Immature natural killer cell (primary cell): ENCODE data around the gene PCNX3. TPM values are rescaled to one million over a fixed set of nuclear protein-coding genes. Genes with fewer than 3 reads are reported as not detected.
"Not testable (repeated sequence)": the region's sequence is repeated elsewhere in the genome, so short reads cannot be mapped to it uniquely, and the experiment has no call there.

Experiments used
- DNase-seq, 3 donors: peaks; one replicate each; pipeline ENCODE4 v3.0.0; 2022; ENCODE audit warnings: mixed read lengths in 1 of 3
- H3K27ac Mint-ChIP-seq, 6 donors: one replicate each; pipeline ENCODE4 v1.8.0; 2020; ENCODE audit warnings: mixed read lengths in 6 of 6, mild to moderate bottlenecking in 5 of 6, inconsistent platforms in 4 of 6, moderate library complexity in 3 of 6
- H3K27me3 Mint-ChIP-seq, 3 donors: one replicate each; pipeline ENCODE4 v1.8.0; 2020 to 2021; ENCODE audit warnings: low read depth in 3 of 3, mild to moderate bottlenecking in 3 of 3, mixed read lengths in 3 of 3, moderate library complexity in 3 of 3, inconsistent platforms in 1 of 3
- H3K36me3 Mint-ChIP-seq, 3 donors: one replicate each; pipeline ENCODE4 v1.8.0; 2020; ENCODE audit warnings: mixed read lengths in 3 of 3, inconsistent platforms in 2 of 3, mild to moderate bottlenecking in 2 of 3
- H3K4me1 Mint-ChIP-seq, 2 donors: one replicate each; pipeline ENCODE4 v1.8.0; 2020; ENCODE audit warnings: inconsistent platforms in 2 of 2, mild to moderate bottlenecking in 2 of 2, mixed read lengths in 2 of 2, moderate library complexity in 1 of 2
- H3K4me3 Mint-ChIP-seq, 5 donors: one replicate each; pipeline ENCODE4 v1.8.0; 2020; ENCODE audit warnings: mild to moderate bottlenecking in 5 of 5, mixed read lengths in 5 of 5, inconsistent platforms in 3 of 5, moderate library complexity in 3 of 5
- H3K9me3 Mint-ChIP-seq, 6 donors: one replicate each; pipeline ENCODE4 v1.8.0; 2020; ENCODE audit warnings: mild to moderate bottlenecking in 6 of 6, mixed read lengths in 6 of 6, inconsistent platforms in 4 of 6, moderate library complexity in 3 of 6
- polyA plus RNA-seq, 3 donors: library from polyadenylated mRNA; unstranded; fragments of 300-500 nt; fragmentation: Illumina TruSeq; gene quantifications; one replicate each; pipeline ENCODE4 v1.2.3, GENCODE V29; 2021

The PCNX3 gene
- polyA plus RNA-seq, 3 donors from 2014 or later: 0.14 to 11.7 (median 0.89) TPM

DNA sequence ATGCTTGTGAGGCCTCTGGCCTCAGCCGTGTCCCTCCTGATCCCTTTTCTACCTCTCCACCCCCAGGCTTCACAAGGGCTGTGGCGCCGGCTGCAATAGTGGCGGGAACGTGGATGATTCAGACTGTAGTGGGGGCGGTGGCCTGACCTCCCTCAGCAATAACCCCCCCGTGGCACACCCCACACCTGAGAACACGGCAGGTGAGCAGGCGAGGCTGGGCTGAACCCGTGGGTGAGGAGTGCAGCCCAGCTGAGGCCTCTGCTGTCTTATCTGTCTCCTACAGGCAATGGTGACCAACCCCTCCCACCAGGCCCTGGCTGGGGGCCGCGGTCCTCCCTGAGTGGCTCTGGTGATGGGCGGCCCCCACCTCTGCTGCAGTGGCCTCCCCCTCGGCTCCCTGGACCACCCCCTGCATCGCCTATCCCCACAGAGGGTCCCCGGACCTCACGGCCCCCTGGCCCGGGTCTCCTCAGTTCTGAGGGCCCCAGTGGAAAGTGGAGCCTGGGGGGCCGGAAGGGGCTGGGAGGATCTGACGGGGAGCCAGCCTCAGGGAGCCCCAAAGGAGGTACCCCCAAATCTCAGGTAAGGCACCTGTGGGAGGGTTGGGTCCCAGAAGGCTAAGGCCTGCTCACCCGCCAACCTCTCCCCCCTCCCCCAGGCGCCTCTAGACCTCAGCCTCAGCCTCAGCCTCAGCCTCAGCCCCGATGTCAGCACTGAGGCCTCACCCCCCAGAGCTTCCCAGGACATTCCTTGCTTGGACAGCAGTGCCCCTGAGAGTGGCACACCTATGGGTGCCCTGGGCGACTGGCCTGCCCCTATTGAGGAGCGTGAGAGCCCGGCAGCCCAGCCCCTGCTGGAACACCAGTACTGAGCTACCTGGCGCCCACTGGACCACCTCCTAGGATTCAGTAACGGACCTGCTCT lies 20.8 kb downstream of the PCNX3 start:
- Mint-ChIP-seq H3K27me3 (peaks cover 29 to 40% (median 31%) of the 10 kb centered on the region in 3 donors), H3K27ac (peak overlapping the region; percentile 89 to 100 (median 100)), H3K36me3 (peaks cover 0 to 14% (median 0%) of the 10 kb centered on the region in 3 donors), H3K4me1 (peaks cover 58 to 64% of the 10 kb centered on the region in 2 donors), H3K9me3 (no peaks in the 10 kb centered on the region), H3K4me3 (peak overlapping the region in 4 of 5 donors; percentile 48 to 96 (median 82))
- DNase-seq: no peak

DNA sequence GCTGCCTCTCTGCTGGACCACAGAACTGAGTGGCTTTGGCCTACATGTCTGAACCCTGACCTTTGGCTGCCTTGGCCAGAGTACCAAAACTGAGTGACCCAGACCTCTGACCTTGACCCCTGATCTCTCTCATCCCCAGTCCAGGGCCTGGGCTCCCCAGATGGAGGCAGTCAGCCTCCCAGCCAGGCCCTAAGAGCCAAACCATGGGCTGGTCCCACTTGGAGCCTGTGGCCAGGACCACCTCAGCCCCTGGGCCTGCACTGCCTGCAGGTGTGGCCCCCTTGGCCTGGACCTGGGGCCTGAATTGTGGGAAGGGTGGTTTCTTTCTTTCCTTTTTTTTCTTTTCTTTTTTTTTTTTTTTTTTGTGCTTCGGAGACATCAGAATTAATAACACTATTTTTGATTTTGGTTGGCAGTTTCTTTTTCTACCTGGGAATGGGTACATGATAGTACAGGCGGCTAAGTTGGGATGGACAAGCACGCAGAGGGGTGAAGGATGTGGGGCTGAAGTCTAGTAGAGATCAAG lies 21.5 kb downstream of the PCNX3 start:
- H3K27me3 Mint-ChIP-seq: peaks cover 33 to 48% (median 36%) of the 10 kb centered on the region in 3 donors
- peaks cover 0 to 16% (median 6%) of the 10 kb centered on the region in 3 donors for H3K36me3 Mint-ChIP-seq
- no peaks in the 10 kb centered on the region for H3K9me3 Mint-ChIP-seq
- peaks cover 66 to 71% of the 10 kb centered on the region in 2 donors for H3K4me1 Mint-ChIP-seq
- peak overlapping the region; percentile 89 to 100 (median 100) for H3K27ac Mint-ChIP-seq
- DNase-seq: no peak
- H3K4me3 Mint-ChIP-seq: peak overlapping the region; percentile 91 to 100 (median 92)

DNA sequence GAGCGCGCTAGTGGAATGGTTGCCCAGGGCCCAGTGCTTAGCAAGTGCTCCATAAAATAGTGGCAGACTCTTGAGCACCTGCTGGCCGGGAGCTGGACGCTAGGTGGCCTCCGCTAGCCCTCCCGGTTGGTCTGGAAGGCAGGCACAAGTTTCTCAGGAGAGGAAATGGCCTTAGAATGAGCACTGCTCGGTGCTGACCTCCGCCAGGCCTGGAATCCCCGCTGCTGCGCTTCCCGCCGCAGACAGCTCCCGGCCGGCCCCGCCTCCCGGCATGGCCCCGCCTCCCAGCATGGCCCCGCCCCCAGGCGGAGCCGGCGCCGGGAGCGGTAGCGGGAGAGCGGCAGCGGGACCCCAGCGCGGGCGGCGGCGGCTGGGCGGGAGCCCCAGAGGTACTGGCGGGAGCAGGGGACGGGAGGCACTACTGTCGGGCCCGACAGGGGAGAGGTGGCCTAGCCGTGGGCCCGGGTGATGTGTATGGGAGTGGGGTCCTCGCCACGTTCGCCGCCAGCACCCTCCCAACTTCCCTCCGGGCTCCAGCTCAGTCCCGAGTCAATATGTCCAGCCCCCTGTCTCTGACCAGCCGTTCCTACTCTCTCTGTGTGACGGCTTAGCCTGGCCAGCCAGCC lies 22.3 kb downstream of the PCNX3 start, which contains the start of gene SIPA1:
Gene SIPA1 (plus strand): TSS at position 308 of the 626 bp plus-strand sequence. CDS start 2,821 bp downstream, outside the sequence.
- no peaks in the 10 kb centered on the region for H3K9me3 Mint-ChIP-seq
- peaks cover 35 to 48% (median 36%) of the 10 kb centered on the region in 3 donors for H3K27me3 Mint-ChIP-seq
- H3K4me3 Mint-ChIP-seq: peak within 1 kb of the TSS; percentile 91 to 100 (median 92)
- peak within 1 kb of the TSS; percentile 99 to 100 (median 100) for H3K27ac Mint-ChIP-seq
- H3K4me1 Mint-ChIP-seq: peaks cover 68 to 73% of the 10 kb centered on the region in 2 donors
- DNase-seq: peak; percentile 85 to 87 (median 85)
- peaks cover 0 to 16% (median 6%) of the 10 kb centered on the region in 3 donors for H3K36me3 Mint-ChIP-seq

DNA sequence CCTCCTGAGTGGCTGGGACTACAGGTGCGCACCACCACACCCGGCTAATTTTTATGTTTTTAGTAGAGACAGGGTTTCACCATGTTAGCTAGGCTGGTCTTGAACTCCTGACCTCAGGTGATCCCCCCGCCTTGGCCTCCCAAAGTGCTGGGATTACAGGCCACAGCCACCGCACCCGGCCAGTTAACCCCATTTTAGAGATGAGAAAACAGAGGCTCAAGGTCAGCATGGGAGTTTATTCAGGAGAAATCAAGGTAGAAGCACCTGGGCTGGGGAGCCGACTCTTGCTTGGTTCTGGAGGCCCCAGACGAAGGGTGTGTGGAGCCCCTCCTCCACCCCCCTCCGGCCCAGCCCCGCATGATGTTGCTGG lies 23.6 kb downstream of the PCNX3 start:
- DNase-seq: peak in 1 of 3 donors; percentile 52
- H3K9me3 Mint-ChIP-seq: not testable (repeated sequence)
- Mint-ChIP-seq H3K27me3 (peaks cover 36 to 56% (median 44%) of the 10 kb centered on the region in 3 donors), H3K4me3 (peak overlapping the region; percentile 91 to 100 (median 92)), H3K27ac (peak overlapping the region; percentile 99 to 100 (median 100)), H3K36me3 (peaks cover 0 to 17% (median 6%) of the 10 kb centered on the region in 3 donors), H3K4me1 (peaks cover 70 to 73% of the 10 kb centered on the region in 2 donors)

DNA sequence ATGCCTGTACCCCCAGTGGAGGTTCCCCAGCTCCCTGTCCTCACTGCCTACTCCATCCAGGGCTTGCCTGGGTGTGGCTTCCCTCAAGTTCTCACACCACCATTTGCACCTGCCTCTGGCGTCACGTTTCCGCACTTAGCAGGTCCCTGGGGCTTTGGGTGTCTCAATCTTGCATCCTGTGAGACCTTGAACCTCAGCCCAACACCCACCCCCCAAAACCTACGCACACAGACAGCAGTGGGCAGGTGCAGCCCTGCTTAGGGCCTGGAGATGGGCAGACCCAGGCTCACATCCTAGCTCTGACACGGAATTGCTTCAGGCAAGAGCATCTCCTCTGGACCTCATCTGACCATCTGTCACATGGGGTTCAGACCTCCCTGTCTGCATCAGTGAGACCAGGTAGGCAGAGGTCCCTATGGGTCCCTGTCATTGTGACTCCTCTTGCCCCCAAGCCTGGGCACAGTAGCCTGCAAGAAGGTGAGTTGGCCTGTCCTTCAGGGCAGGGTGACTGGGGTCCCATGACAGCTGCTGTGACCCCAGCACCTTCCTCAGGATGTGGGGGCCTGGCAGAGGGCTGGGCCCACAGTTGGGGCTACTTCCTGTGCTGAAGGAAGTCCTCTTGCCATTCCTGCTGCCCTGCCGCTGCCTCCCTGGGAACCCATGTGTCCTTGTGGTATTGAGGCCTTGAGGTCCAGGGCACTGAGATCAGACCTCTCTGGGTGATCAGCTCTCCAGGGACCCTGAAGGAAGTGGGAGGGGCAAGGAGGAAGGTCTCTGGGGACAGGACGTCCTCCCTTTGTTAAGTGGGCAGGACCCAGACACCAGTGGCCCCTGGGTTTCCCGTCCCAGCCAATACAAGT lies 24.3 kb downstream of the PCNX3 start:
- Mint-ChIP-seq H3K9me3 (no peaks in the 10 kb centered on the region), H3K27me3 (peaks cover 36 to 58% (median 51%) of the 10 kb centered on the region in 3 donors), H3K27ac (peak overlapping the region; percentile 99 to 100 (median 100)), H3K4me3 (peak overlapping the region; percentile 91 to 100 (median 92)), H3K4me1 (peaks cover 68 to 73% of the 10 kb centered on the region in 2 donors), H3K36me3 (peaks cover 0 to 20% (median 6%) of the 10 kb centered on the region in 3 donors)
- DNase-seq: peak; percentile 97

DNA sequence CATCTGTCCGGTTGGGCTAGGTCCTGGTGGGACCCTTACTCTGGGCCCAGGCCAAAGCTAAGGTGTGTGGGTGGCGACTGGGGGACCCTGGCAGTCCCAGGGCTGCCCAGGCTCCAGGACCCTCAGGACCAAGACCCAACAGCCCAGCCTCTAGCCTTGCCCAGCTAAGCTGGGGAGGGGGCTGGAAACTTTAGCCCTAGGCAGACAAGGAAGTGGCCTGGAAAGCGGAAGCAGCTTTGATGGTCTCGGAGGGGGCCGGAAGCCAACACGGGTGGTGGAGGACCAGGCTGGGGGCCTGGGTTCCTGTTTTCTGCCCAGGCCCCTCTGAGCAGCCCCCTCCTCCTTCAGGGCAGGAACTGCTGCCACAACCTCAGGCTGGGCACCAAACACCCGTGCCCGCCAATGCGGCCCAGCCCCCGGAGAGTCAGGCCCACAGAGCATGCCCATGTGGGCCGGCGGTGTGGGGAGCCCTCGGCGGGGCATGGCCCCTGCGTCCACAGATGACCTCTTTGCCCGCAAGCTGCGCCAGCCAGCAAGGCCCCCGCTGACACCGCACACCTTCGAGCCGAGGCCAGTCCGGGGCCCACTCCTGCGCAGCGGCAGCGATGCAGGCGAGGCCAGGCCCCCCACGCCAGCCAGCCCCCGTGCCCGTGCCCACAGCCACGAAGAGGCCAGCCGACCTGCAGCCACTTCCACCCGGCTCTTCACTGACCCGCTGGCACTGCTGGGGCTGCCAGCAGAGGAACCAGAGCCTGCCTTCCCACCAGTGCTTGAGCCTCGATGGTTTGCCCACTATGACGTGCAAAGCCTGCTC lies 25.1 kb downstream of the PCNX3 start:
- peaks cover 65 to 71% of the 10 kb centered on the region in 2 donors for H3K4me1 Mint-ChIP-seq
- peaks cover 39 to 61% (median 59%) of the 10 kb centered on the region in 3 donors for H3K27me3 Mint-ChIP-seq
- H3K27ac Mint-ChIP-seq: peak overlapping the region; percentile 99 to 100 (median 100)
- peak; percentile 84 to 87 (median 85) for DNase-seq
- no peaks in the 10 kb centered on the region for H3K9me3 Mint-ChIP-seq
- H3K4me3 Mint-ChIP-seq: peak overlapping the region; percentile 91 to 100 (median 92)
- peaks cover 0 to 23% (median 10%) of the 10 kb centered on the region in 3 donors for H3K36me3 Mint-ChIP-seq

DNA sequence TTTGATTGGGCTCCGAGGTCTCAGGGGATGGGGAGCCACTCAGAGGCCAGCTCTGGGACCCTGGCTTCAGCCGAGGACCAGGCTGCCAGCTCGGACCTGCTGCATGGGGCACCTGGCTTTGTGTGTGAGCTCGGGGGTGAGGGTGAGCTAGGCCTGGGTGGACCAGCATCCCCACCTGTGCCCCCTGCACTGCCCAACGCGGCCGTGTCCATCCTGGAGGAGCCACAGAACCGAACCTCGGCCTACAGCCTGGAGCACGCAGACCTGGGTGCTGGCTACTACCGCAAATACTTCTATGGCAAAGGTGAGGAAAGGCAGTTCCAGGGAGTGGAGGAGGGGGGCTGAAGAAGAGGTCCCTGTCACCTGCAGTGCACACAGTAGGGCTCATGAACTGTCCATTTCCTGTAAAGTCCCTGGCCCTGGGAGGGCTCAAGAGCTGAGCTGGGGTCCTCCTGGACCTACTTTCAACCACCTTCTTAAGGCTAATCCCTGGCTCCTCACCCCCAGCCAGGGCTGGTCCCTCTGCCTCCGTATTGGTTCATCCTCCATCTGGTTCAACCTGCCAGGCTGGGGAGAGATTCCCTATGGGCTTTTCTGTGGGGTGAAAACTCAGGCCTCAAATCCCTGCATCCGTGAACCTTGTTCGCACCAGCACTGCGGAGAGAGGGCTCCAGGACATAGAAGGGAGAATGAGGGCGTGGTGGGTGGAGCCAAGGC lies 25.9 kb downstream of the PCNX3 start:
- no peak for DNase-seq
- peaks cover 65 to 71% of the 10 kb centered on the region in 2 donors for H3K4me1 Mint-ChIP-seq
- H3K27me3 Mint-ChIP-seq: peaks cover 41 to 65% (median 61%) of the 10 kb centered on the region in 3 donors
- peak overlapping the region; percentile 92 to 100 (median 98) for H3K27ac Mint-ChIP-seq
- H3K9me3 Mint-ChIP-seq: no peaks in the 10 kb centered on the region
- peak overlapping the region; percentile 85 to 96 (median 91) for H3K4me3 Mint-ChIP-seq
- H3K36me3 Mint-ChIP-seq: peaks cover 0 to 24% (median 11%) of the 10 kb centered on the region in 3 donors

DNA sequence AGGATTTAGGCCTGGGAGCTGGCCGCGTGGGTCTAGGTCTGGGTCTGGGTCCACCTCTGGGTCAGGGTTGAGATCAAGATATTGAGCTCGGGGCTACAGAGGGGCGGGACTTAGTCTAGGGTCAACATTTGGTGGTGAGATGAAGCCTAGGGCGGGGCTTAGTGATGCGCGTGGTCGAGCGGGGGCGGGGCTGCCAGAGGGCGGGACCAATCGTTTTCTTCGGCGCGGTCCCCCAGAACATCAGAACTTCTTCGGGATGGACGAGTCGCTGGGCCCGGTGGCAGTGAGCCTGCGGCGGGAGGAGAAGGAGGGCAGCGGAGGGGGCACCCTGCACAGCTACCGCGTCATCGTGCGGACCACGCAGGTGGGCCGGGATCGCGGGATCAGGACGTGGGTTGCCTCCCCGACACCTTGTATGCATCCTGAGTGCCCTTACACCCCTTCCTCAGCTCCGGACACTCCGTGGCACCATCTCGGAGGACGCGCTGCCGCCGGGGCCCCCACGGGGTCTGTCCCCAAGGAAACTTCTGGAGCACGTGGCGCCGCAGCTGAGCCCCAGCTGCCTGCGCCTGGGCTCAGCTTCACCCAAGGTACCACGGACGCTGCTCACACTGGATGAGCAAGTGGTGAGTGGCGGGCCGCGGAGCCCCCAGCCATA lies 26.6 kb downstream of the PCNX3 start:
- Mint-ChIP-seq H3K27ac (peak overlapping the region; percentile 92 to 100 (median 98)), H3K4me1 (peaks cover 60 to 66% of the 10 kb centered on the region in 2 donors)

DNA sequence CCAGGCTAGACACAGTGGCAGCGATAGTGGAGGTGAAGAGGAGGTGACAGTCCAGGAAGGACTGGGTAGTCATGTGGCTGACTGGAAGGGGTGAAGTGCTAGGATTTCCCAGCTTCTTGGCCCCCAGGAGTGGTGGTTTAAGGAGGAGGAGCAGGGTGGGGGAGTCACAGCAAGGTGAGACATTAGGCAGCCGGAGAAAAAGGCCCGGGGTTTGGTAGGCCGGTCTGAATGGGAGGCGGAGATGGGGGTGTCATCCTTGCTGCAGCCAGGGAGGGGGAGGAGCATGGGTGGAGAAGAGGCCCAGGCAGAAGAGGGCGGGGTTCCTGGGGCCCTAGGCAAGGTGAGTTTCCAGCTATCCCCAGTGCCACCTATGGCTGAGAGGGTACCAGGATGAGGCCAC lies 28.4 kb downstream of the PCNX3 start:
- no peak for DNase-seq
- Mint-ChIP-seq H3K27me3 (peaks cover 35 to 59% (median 58%) of the 10 kb centered on the region in 3 donors), H3K9me3 (no peaks in the 10 kb centered on the region), H3K36me3 (peaks cover 3 to 29% (median 19%) of the 10 kb centered on the region in 3 donors), H3K4me3 (peak overlapping the region in 3 of 5 donors; percentile 10 to 54 (median 21)), H3K4me1 (peaks cover 46 to 57% of the 10 kb centered on the region in 2 donors), H3K27ac (peak overlapping the region; percentile 60 to 100 (median 87))

More for the DNA sequence above, 26.6 kb downstream of the PCNX3 start:
- H3K4me3 Mint-ChIP-seq: peak overlapping the region; percentile 85 to 96 (median 91)
- peaks cover 0 to 20% (median 11%) of the 10 kb centered on the region in 3 donors for H3K36me3 Mint-ChIP-seq
- no peaks in the 10 kb centered on the region for H3K9me3 Mint-ChIP-seq
- DNase-seq: peak in 1 of 3 donors; percentile 56
- H3K27me3 Mint-ChIP-seq: peaks cover 41 to 66% (median 61%) of the 10 kb centered on the region in 3 donors

DNA sequence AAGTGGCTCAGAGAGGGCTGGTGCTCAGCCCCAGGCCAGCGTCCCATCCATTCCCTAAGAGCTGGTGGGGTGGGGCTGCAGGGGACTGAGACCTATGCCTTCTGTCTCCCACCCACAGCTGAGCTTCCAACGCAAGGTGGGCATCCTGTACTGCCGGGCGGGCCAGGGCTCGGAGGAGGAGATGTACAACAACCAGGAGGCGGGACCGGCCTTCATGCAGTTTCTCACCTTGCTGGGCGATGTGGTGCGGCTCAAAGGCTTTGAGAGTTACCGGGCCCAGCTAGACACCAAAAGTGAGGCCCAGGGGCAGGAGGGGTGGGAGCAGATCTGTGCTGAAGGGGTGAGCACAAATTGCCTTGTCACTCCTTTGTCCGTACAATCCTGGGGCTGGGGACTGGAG lies 29.3 kb downstream of the PCNX3 start:
- H3K4me3 Mint-ChIP-seq: peak overlapping the region in 2 of 5 donors; percentile 24 to 45
- no peak for DNase-seq
- peak overlapping the region; percentile 51 to 88 (median 76) for H3K27ac Mint-ChIP-seq
- H3K36me3 Mint-ChIP-seq: peaks cover 3 to 30% (median 19%) of the 10 kb centered on the region in 3 donors
- H3K27me3 Mint-ChIP-seq: peaks cover 26 to 51% (median 49%) of the 10 kb centered on the region in 3 donors
- H3K4me1 Mint-ChIP-seq: peaks cover 38 to 48% of the 10 kb centered on the region in 2 donors
- no peaks in the 10 kb centered on the region for H3K9me3 Mint-ChIP-seq

DNA sequence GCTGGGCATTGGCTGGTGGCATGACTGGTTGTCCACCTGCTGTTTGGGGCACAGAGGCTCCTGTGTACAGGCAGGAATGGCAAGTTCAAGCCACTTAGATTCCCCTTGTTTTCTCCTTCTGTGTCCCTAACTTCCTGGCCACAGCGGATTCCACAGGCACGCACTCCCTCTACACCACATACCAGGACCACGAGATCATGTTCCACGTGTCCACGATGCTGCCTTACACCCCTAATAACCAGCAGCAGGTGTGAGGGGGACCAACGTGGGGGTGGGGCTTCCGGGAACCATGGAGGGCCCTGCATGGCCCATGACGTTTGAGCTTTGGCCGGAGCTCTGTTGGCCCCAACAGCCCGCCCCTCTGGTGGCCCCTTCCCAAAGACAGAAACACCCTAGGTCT lies 30.1 kb downstream of the PCNX3 start:
- H3K4me1 Mint-ChIP-seq: peaks cover 37 to 48% of the 10 kb centered on the region in 2 donors
- no peaks in the 10 kb centered on the region for H3K9me3 Mint-ChIP-seq
- H3K27me3 Mint-ChIP-seq: peaks cover 19 to 42% (median 41%) of the 10 kb centered on the region in 3 donors
- peak overlapping the region; percentile 51 to 84 (median 75) for H3K27ac Mint-ChIP-seq
- no peak for DNase-seq
- peaks cover 3 to 30% (median 19%) of the 10 kb centered on the region in 3 donors for H3K36me3 Mint-ChIP-seq
- no peak overlapping the region for H3K4me3 Mint-ChIP-seq
